HG03460 (cell line): Measurements from ENCODE around the gene KCNIP2.

Experiments used
- ATAC-seq: cut with Tn5 transposase; IDR thresholded peaks from one replicate; pipeline ENCODE4 v1.9.1; 2021; ENCODE audit not compliant: unreplicated experiment

KCNIP2 gene

GRCh38 chr10:101851411-101852116 lies 8.0 kb upstream of the KCNIP2 start:
- no peak for ATAC-seq

- no peak for ATAC-seq
These were observed 7.1 kb upstream of the KCNIP2 start for GRCh38 chr10:101850749-101851148.

GRCh38 chr10:101848894-101849351 lies 5.3 kb upstream of the KCNIP2 start:
- no peak for ATAC-seq

DNA sequence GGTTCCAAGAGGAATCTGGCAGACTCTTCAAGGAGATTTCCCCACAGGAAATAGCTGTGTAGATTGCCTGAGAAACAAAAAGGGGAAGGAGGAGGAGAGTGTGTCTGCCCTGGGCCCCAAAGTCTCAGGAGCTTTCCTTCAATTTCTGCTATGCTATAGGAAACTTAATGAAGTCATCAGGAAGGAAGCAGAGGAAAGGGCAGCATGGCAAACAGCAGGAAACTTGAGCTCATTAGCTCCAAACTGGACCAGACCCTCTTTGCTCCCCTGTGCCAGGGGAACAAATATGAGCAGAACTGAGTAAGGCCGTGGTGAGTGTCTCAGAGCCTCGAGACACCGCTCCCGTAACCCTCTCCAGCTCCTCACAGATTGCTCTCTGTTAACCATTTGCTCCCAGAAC lies 4.8 kb upstream of the KCNIP2 start:
- no peak for ATAC-seq

- ATAC-seq = no peak
These were observed 2.3 kb upstream of the KCNIP2 start for GRCh38 chr10:101845893-101846292.

DNA sequence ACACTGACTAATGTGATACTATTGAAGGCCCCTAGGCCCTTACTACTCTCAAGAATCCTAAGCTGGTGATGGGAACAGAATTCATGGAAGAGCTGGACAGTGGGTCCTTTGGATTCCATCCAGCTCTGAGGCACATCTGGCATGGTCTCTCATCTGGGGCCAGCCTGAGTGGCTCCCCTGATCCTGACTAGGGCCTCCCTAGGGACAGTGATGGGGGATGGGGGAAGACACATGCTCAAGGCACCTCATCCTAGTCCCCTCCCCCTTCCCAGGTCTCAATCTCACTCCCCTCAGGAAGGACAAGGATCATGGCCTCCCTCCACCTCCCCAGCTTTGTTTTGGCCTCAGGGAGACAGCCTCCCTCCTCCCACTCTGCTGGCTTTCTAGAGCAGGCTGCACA lies 1.8 kb downstream of the KCNIP2 start:
- no peak for ATAC-seq

DNA sequence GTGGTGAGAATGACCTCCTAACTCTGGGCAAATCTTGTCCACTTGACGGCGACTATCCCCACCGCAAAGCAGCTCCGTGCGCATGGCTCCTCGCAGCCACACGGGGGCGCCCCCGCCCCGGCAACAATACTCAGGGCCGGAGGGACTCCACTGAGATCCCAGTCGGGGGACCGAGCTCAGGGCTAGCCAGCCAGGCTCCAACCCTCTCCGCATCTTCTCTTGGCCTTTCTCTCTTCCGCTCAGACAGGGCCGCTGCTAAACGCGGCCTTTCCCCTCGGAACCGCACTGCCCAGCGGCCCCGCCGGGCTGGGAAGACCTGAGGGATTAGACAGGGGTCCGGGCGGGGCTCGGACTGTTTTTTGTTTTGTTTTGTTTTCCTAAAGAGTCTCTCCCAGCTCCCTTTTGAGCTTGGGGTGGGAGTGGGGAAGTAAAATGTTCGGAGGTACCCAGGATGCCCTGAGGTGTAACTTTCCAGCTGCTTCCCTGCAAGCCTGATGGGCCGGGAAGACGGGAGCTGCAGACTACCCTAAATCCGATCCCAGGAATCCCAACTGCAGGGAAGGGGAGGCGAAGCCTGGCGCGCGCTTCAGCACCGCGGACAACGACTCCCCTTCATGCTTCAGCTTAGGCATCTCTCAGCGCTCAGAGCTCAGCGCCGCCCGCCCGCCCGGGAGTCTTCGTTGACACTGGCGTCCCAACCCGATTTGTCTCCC lies 2.7 kb downstream of the KCNIP2 start:
- ATAC-seq = peak; percentile 51

- ATAC-seq = no peak
These were observed 3.4 kb downstream of the KCNIP2 start for GRCh38 chr10:101840102-101840684.

GRCh38 chr10:101839416-101840063 lies 4.1 kb downstream of the KCNIP2 start:
- no peak for ATAC-seq

DNA sequence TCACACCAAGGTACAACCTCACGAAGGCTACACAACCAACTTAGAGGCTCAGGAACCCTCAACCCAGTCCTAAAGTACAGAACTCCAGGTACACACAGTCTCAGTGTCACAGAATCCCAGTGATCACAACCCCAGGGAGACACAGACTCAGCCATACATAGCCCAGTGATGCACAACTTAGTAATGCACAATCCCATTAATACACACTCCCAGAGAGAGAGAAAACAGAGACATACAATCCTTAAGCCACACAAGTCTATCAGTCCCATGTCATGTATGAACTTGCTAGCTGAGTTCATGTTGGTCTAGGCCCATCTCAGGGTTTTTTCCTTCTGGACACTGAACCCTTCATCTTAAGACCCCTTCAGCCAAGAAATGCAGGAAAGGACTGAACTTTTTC lies 4.6 kb downstream of the KCNIP2 start:
- no peak for ATAC-seq

DNA sequence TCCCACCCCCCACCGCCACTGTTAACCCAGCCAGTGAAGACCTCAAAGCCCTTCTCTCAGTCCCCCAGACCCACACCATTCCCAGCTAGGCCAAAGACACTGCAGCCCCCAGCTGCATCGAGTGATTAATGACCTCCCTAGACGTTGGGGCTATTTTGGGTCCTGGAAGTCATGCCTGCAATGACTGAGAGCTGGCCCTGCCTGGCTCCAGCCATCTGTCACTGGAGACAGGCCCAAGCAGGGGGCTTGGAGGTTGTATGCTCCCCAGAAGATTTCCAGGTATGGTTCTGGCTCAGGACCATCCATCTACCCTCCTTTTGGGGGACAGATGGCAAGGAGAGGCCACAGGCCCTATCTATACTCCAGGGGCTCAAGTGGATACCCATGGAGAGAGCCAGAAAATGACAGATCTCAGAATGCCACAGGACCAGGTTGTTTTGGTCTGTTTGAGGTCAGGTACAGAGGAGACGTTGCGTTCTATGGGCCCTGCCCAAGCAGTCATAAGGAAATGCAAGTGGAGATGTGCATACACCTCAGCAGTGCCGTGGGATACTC lies 5.1 kb downstream of the KCNIP2 start:
- no peak for ATAC-seq

DNA sequence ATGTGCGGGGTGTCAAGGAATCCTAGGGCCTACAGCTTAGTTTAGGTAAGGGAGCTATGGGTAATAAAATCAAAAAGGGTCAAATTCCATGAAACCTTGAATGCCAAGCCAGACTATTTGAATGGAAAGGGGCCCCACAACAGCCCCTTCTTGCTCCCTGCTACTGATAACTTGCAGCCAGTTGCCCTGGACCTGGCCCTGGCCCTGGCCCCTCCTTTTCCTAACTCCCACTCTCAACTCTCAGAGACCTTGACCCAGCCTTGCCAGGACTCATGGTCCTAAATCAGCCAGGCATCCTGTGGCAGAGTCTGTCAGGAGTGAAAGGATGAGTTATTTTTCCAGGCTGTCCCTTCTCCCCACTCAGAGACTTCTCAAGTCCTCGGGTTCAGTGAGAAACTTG lies 5.9 kb downstream of the KCNIP2 start:
- no peak for ATAC-seq

GRCh38 chr10:101835362-101835761 lies 8.2 kb downstream of the KCNIP2 start:
- ATAC-seq = no peak

GRCh38 chr10:101834341-101834740 lies 9.3 kb downstream of the KCNIP2 start:
- no peak for ATAC-seq

DNA sequence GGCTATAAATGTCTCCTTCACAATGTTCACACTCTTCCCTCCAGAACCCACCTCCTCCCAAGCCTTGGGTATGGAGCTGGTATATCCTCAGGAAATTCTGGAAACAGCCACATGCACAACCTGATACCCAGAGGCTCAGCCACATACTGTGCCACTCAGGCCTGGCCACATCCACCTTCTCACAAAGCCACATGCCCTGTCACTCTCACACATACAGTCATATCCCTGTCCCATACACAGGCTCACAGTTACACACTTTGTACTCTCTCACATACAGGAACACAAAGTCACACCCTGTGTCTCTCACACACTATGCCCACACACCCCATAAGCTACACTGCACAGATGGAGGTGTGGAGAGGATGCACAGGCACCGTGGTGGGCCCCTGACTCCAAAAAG lies 10.1 kb downstream of the KCNIP2 start:
- no peak for ATAC-seq

- no peak for ATAC-seq
These were observed 11.3 kb downstream of the KCNIP2 start for GRCh38 chr10:101832325-101832771.

- no peak for ATAC-seq
These were observed 12.3 kb downstream of the KCNIP2 start for GRCh38 chr10:101831169-101831811.

- peak; percentile 58 for ATAC-seq
These were observed 13.1 kb downstream of the KCNIP2 start for GRCh38 chr10:101830322-101831168.

GRCh38 chr10:101829561-101830315 lies 13.9 kb downstream of the KCNIP2 start:
- ATAC-seq = peak; percentile 20
